HCT116 (cell line): ENCODE results near the gene SNED1. TPM values are rescaled to one million over a fixed set of nuclear protein-coding genes. Genes with fewer than 3 reads are reported as not detected.

Source experiments
- ATAC-seq: fragments of 200-7000 bp; cut with Tn5 transposase; 2 replicates; pipeline ENCODE4 v1.9.1; 2020; ENCODE audit warnings: mild to moderate bottlenecking, moderate library complexity
- BruUV-seq: library from RNA; stranded (reverse); fragments of 400-500 nt; replicated peaks from 2 replicates; lab custom pipeline; 2021; lab: Mats Ljungman, UMichigan
- CTCF ChIA-PET: fragments of 300-600 bp; sonication (Branson Sonifier 250); formaldehyde crosslinking; loops from one replicate; lab custom pipeline; 2021; ENCODE audit warnings: antibody characterized with exemption; lab: Charles Lee
- POLR2A ChIA-PET: fragments of 300-600, 350-600 bp; sonication (Branson Sonifier 250); formaldehyde crosslinking; loops from one replicate; lab custom pipeline; 2021; ENCODE audit warnings: antibody characterized with exemption; lab: Charles Lee
- RAD21 ChIA-PET, 2 experiments: fragments of 300-600 bp; sonication (Branson Sonifier 250); formaldehyde crosslinking; loops; one replicate each; lab custom pipeline; 2023; ENCODE audit warnings: low total read pairs in 2 of 2; ENCODE audit not compliant: uncharacterized antibody in 2 of 2, unreplicated experiment in 2 of 2, low non-redundant PET in 1 of 2; lab: Charles Lee
- DNase-seq: peaks from one replicate; pipeline ENCODE4 v3.0.0-alpha.2; 2010; ENCODE audit warnings: low read depth, low spot score
- H2AFZ ChIP-seq: fragments of 200-600 bp; shearing (Covaris generic), sonication (generic); 2 replicates; pipeline ENCODE4 v1.6.1; 2017; ENCODE audit warnings: low read depth, mixed run types, mixed read lengths, antibody characterized with exemption, low read length; ENCODE audit not compliant: poor library complexity, severe bottlenecking
- H3K27ac ChIP-seq: 2 replicates; pipeline ENCODE4 v1.5.1; 2012; ENCODE audit warnings: low read depth, low read length
- H3K27me3 ChIP-seq: fragments of 200-600 bp; sonication (generic); 2 replicates; pipeline ENCODE4 v1.6.1; 2016; ENCODE audit warnings: mixed run types, low read length, mixed read lengths; ENCODE audit not compliant: insufficient read depth
- H3K36me3 ChIP-seq, 2 experiments: fragments of 200-500 bp in 1 of 2; fragments of 200-600 bp in 1 of 2; sonication (Bioruptor generic) in 1 of 2; sonication (generic) in 1 of 2; 2 replicates each; pipeline versions ENCODE4 v1.5.1 to v1.6.1; 2014 to 2016; ENCODE audit warnings: low read length in 2 of 2, inconsistent platforms in 1 of 2, mixed read lengths in 1 of 2, mixed run types in 1 of 2; ENCODE audit not compliant: insufficient read depth in 2 of 2, control insufficient read depth in 1 of 2
- H3K4me1 ChIP-seq, 2 experiments: fragments of 200-600 bp in 1 of 2; sonication (generic) in 1 of 2; 2 replicates each; pipeline versions ENCODE4 v1.5.1 to v1.6.1; 2012 to 2017; ENCODE audit warnings: low read length in 2 of 2, inconsistent platforms in 1 of 2, mild to moderate bottlenecking in 1 of 2, mixed read lengths in 1 of 2, mixed run types in 1 of 2, moderate library complexity in 1 of 2; ENCODE audit not compliant: insufficient read depth in 2 of 2, control insufficient read depth in 1 of 2
- H3K4me2 ChIP-seq: fragments of 200-600 bp; sonication (generic); 2 replicates; pipeline ENCODE4 v1.6.1; 2017; ENCODE audit warnings: mixed run types, low read length, mixed read lengths
- H3K4me3 ChIP-seq, 2 experiments: fragments of 200-600 bp in 1 of 2; sonication (generic) in 1 of 2; replicated peaks in 1 of 2; 2 replicates each; pipeline ENCODE4 v1.5.1; 2011 to 2016; ENCODE audit warnings: low read length in 2 of 2, control low read depth in 1 of 2, low read depth in 1 of 2, mild to moderate bottlenecking in 1 of 2, mixed read lengths in 1 of 2, mixed run types in 1 of 2
- H3K79me2 ChIP-seq: fragments of 200-600 bp; sonication (generic); 2 replicates; pipeline ENCODE4 v1.6.1; 2017; ENCODE audit warnings: mild to moderate bottlenecking, mixed run types, low read length, moderate library complexity, mixed read lengths; ENCODE audit not compliant: insufficient read depth
- H3K9ac ChIP-seq: fragments of 200-600 bp; sonication (generic); 2 replicates; pipeline ENCODE4 v1.6.1; 2016; ENCODE audit warnings: low read length, mixed read lengths
- H3K9me2 ChIP-seq: fragments of 200-600 bp; sonication (generic), shearing (Covaris generic); 2 replicates; pipeline ENCODE4 v1.6.1; 2017; ENCODE audit warnings: mixed run types, mild to moderate bottlenecking, moderate library complexity; ENCODE audit not compliant: insufficient read depth
- H3K9me3 ChIP-seq, 2 experiments: fragments of 200-500 bp in 1 of 2; fragments of 200-600 bp in 1 of 2; sonication (Bioruptor generic) in 1 of 2; sonication (generic) in 1 of 2; 2 replicates each; pipeline ENCODE4 v1.6.1; 2014 to 2017; ENCODE audit warnings: low read length in 2 of 2, mixed read lengths in 2 of 2, inconsistent platforms in 1 of 2, low read depth in 1 of 2, mild to moderate bottlenecking in 1 of 2, mixed run types in 1 of 2, moderate library complexity in 1 of 2; ENCODE audit not compliant: control insufficient read depth in 1 of 2, insufficient read depth in 1 of 2
- H4K20me1 ChIP-seq: fragments of 200-600 bp; sonication (generic), shearing (Covaris generic); 2 replicates; pipeline ENCODE4 v1.6.1; 2017; ENCODE audit warnings: mixed run types, mild to moderate bottlenecking, moderate library complexity; ENCODE audit not compliant: insufficient read depth
- CEBPB ChIP-seq: IDR thresholded peaks from 2 replicates; pipeline ENCODE4 v1.6.1; 2012; ENCODE audit warnings: low read depth
- ELF1 ChIP-seq: IDR thresholded peaks from 2 replicates; pipeline ENCODE4 v1.6.1; 2012; ENCODE audit warnings: low read depth, borderline replicate concordance
- FOSL1 ChIP-seq: IDR thresholded peaks from 2 replicates; pipeline ENCODE4 v1.6.1; 2012; ENCODE audit warnings: low read depth
- POLR2A ChIP-seq: IDR thresholded peaks from 2 replicates; pipeline ENCODE4 v1.7.0; 2011; ENCODE audit warnings: borderline replicate concordance; ENCODE audit not compliant: insufficient read depth, insufficient read length; ENCODE audit errors: extremely low read depth
- RAD21 ChIP-seq: IDR thresholded peaks from 2 replicates; pipeline ENCODE4 v1.6.1; 2012; ENCODE audit warnings: low read depth, mild to moderate bottlenecking
- SIN3A ChIP-seq: IDR thresholded peaks from 2 replicates; pipeline ENCODE4 v1.6.1; 2012; ENCODE audit warnings: low read depth
- ZFX ChIP-seq: fragments of 450-650 bp; IDR thresholded peaks from 2 replicates; pipeline ENCODE4 v1.6.1; 2017
- intact Hi-C: fragments of 100-400 bp; cut with micrococcal nuclease; formaldehyde crosslinking; loops from 2 replicates; pipeline ENCODE4 v1.10.0; 2022
- total RNA-seq: library from RNA; stranded (reverse); gene quantifications from one replicate; pipeline ENCODE4 v1.2.1, GENCODE V29; 2021; ENCODE audit not compliant: unreplicated experiment
- TF ChIP-seq, protein P1 (sequence below): IDR thresholded peaks from 2 replicates; pipeline ENCODE4 v1.6.1; 2012
- TF ChIP-seq, protein P2 (sequence below): IDR thresholded peaks from 2 replicates; pipeline ENCODE4 v1.6.1; 2011; ENCODE audit warnings: mild to moderate bottlenecking, low read length, moderate library complexity; ENCODE audit not compliant: insufficient replicate concordance; ENCODE audit errors: extremely low read depth

Gene SNED1
- total RNA-seq, 1 experiment from 2014 or later, result 9.6 TPM

DNA sequence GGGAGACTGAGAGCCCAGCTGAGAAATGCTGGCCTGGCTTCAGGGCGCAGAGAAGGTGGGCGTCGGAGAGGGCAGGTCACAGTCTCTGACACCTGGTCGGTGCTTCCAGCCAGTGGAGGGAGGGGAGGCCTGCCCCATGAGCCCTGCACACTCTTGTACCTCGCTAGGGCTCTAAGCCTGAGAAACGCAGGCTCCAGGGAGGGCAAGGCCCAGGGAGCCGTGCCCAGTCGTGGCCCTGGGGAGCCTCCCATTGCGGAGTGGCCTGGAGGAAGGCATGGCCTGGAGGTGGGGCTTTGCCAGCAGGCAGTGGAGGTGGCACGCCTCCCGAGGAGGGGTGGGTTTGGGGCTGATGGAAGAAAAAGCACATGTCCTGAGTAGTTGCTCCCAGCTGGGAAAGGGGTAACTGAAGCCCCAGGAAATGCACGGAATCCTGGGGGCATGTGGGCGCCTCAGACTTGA is 64.7 kb downstream of the SNED1 start:
- Histone ChIP-seq H3K4me1 (peaks cover 3 to 11% of the 10 kb centered on the region in 2 experiments; a peak in 3 of 4 replicates), H3K9me2 (no peaks in the 10 kb centered on the region), H4K20me1 (no peaks in the 10 kb centered on the region), H3K27me3 (no peaks in the 10 kb centered on the region), H3K79me2 (no peaks in the 10 kb centered on the region), H3K4me2 (peak overlapping the region; percentile 79), H3K9ac (no peak overlapping the region), H3K36me3 (no peaks in the 10 kb centered on the region), H3K9me3 (no peaks in the 10 kb centered on the region), H3K27ac (no peak overlapping the region), H2AFZ (no peak overlapping the region), H3K4me3 (no peak overlapping the region)
- ATAC-seq, result no peak
- RAD21 ChIA-PET, result interaction anchor here in 1 of 2 experiments (0.8 kb wide), 1 partner anchor 25 kb away, joined by 4 read pairs; no protein-coding TSS in a partner anchor
- no peak for DNase-seq
- BruUV-seq, result no TSS peak
- TF ChIP-seq CEBPB (no peak), SIN3A (no peak), ELF1 (no peak), RAD21 (no peak), ZFX (no peak), FOSL1 (no peak), POLR2A (no peak)
- TF ChIP-seq, protein P1, sequence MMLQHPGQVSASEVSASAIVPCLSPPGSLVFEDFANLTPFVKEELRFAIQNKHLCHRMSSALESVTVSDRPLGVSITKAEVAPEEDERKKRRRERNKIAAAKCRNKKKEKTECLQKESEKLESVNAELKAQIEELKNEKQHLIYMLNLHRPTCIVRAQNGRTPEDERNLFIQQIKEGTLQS, result no peak
- TF ChIP-seq, protein P2, sequence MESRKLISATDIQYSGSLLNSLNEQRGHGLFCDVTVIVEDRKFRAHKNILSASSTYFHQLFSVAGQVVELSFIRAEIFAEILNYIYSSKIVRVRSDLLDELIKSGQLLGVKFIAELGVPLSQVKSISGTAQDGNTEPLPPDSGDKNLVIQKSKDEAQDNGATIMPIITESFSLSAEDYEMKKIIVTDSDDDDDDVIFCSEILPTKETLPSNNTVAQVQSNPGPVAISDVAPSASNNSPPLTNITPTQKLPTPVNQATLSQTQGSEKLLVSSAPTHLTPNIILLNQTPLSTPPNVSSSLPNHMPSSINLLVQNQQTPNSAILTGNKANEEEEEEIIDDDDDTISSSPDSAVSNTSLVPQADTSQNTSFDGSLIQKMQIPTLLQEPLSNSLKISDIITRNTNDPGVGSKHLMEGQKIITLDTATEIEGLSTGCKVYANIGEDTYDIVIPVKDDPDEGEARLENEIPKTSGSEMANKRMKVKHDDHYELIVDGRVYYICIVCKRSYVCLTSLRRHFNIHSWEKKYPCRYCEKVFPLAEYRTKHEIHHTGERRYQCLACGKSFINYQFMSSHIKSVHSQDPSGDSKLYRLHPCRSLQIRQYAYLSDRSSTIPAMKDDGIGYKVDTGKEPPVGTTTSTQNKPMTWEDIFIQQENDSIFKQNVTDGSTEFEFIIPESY, result no peak
- intact Hi-C loops, result no loop called here
- CTCF ChIA-PET, result interaction anchor here (1.8 kb wide), 1 partner anchor 15 kb away, joined by 5 read pairs; no protein-coding TSS in a partner anchor
- POLR2A ChIA-PET, result no interaction called here
